ENCODE data around the gene KIAA1671.

KIAA1671 gene

GRCh38 chr22:24950272-24950902 is 2.1 kb upstream of the KIAA1671 start:
- in situ Hi-C loops (cut with MboI; ENCODE audit: low sequenced_read_pairs, unreplicated experiment) = no loop called here
- DNase-seq (ENCODE audit: low spot score) = no peak
- no peak for TF ChIP-seq CTCF (IDR thresholded peaks at IDR 0.05; ENCODE audit: borderline replicate concordance, control extremely low read depth, extremely low read depth, insufficient read depth, missing control alignments)

- in situ Hi-C loops (cut with MboI; ENCODE audit: low sequenced_read_pairs, unreplicated experiment) = no loop called here
- TF ChIP-seq CTCF (IDR thresholded peaks at IDR 0.05; ENCODE audit: borderline replicate concordance, control extremely low read depth, extremely low read depth, insufficient read depth, missing control alignments) = no peak
- DNase-seq (ENCODE audit: low spot score) = peak; percentile 39
Observed at GRCh38 chr22:24952837-24953383, 394 bp downstream of the KIAA1671 start.

- in situ Hi-C loops (cut with MboI; ENCODE audit: low sequenced_read_pairs, unreplicated experiment) = no loop called here
- TF ChIP-seq CTCF (IDR thresholded peaks at IDR 0.05; ENCODE audit: borderline replicate concordance, control extremely low read depth, extremely low read depth, insufficient read depth, missing control alignments) = no peak
- no peak for DNase-seq (ENCODE audit: low spot score)
Observed at GRCh38 chr22:24953384-24954113, 1.0 kb downstream of the KIAA1671 start.

GRCh38 chr22:24954114-24954463 is 1.6 kb downstream of the KIAA1671 start:
- in situ Hi-C loops (cut with MboI; ENCODE audit: low sequenced_read_pairs, unreplicated experiment) = no loop called here
- no peak for DNase-seq (ENCODE audit: low spot score)
- TF ChIP-seq CTCF (IDR thresholded peaks at IDR 0.05; ENCODE audit: borderline replicate concordance, control extremely low read depth, extremely low read depth, insufficient read depth, missing control alignments) = no peak

GRCh38 chr22:24954856-24955255 is 2.3 kb downstream of the KIAA1671 start:
- TF ChIP-seq CTCF (IDR thresholded peaks at IDR 0.05; ENCODE audit: borderline replicate concordance, control extremely low read depth, extremely low read depth, insufficient read depth, missing control alignments) = no peak
- in situ Hi-C loops (cut with MboI; ENCODE audit: low sequenced_read_pairs, unreplicated experiment) = no loop called here
- DNase-seq (ENCODE audit: low spot score) = no peak

GRCh38 chr22:24957043-24957442 is 4.5 kb downstream of the KIAA1671 start:
- no peak for DNase-seq (ENCODE audit: low spot score)
- in situ Hi-C loops (cut with MboI; ENCODE audit: low sequenced_read_pairs, unreplicated experiment) = no loop called here
- TF ChIP-seq CTCF (IDR thresholded peaks at IDR 0.05; ENCODE audit: borderline replicate concordance, control extremely low read depth, extremely low read depth, insufficient read depth, missing control alignments) = no peak

All from GM13976 (cell line).